NCI-H1092 (cell line): Measurements from ENCODE around the gene ELP2.
"Not testable (repeated sequence)": the region's sequence is repeated elsewhere in the genome, so short reads cannot be mapped to it uniquely, and the experiment has no call there.

Experiments
- DNase-seq: peaks from one replicate; lab custom pipeline; 2025; lab: John Stamatoyannopoulos, UW

ELP2 gene

GRCh38 chr18:36191286-36191685 lies 61.6 kb downstream of the ELP2 start:
- no peak for DNase-seq

- DNase-seq = no peak
Observed at GRCh38 chr18:36191711-36192110, 62.0 kb downstream of the ELP2 start.

- DNase-seq = no peak
Observed at GRCh38 chr18:36194600-36195315, 65.1 kb downstream of the ELP2 start.

GRCh38 chr18:36195427-36196122 lies 65.9 kb downstream of the ELP2 start:
- no peak for DNase-seq

- DNase-seq = no peak
Observed at GRCh38 chr18:36196238-36196995, 66.7 kb downstream of the ELP2 start.

- DNase-seq = no peak
Observed at GRCh38 chr18:36197511-36198166, 67.9 kb downstream of the ELP2 start.

GRCh38 chr18:36199691-36200295 lies 70.1 kb downstream of the ELP2 start:
- no peak for DNase-seq

- no peak for DNase-seq
Observed at GRCh38 chr18:36200354-36200771, 70.7 kb downstream of the ELP2 start.

GRCh38 chr18:36201765-36202164 lies 72.1 kb downstream of the ELP2 start:
- DNase-seq = no peak

- DNase-seq = no peak
Observed at GRCh38 chr18:36203360-36203895, 73.7 kb downstream of the ELP2 start.

GRCh38 chr18:36205166-36205565 lies 75.5 kb downstream of the ELP2 start:
- DNase-seq = no peak

GRCh38 chr18:36207303-36207702 lies 77.6 kb downstream of the ELP2 start:
- no peak for DNase-seq

GRCh38 chr18:36207969-36208368 lies 78.3 kb downstream of the ELP2 start:
- not testable (repeated sequence) for DNase-seq

- no peak for DNase-seq
Observed at GRCh38 chr18:36211612-36212065, 81.9 kb downstream of the ELP2 start.

GRCh38 chr18:36212301-36213171 lies 82.8 kb downstream of the ELP2 start:
- DNase-seq = no peak

- no peak for DNase-seq
Observed at GRCh38 chr18:36214811-36215210, 85.1 kb downstream of the ELP2 start.

- no peak for DNase-seq
Observed at GRCh38 chr18:36215577-36215976, 85.9 kb downstream of the ELP2 start.

- no peak for DNase-seq
Observed at GRCh38 chr18:36217348-36217747, 87.6 kb downstream of the ELP2 start.

- no peak for DNase-seq
Observed at GRCh38 chr18:36229188-36229587, 99.5 kb downstream of the ELP2 start.
